CD4-positive, alpha-beta T cell treated with Interleukin-17A for 4 hours (primary cell): ENCODE measurements around the gene EYS.

Experiments used
- DNase-seq: peaks from one replicate; pipeline ENCODE4 v3.0.0-alpha.2; 2020; ENCODE audit warnings: mixed read lengths

Gene EYS

DNA sequence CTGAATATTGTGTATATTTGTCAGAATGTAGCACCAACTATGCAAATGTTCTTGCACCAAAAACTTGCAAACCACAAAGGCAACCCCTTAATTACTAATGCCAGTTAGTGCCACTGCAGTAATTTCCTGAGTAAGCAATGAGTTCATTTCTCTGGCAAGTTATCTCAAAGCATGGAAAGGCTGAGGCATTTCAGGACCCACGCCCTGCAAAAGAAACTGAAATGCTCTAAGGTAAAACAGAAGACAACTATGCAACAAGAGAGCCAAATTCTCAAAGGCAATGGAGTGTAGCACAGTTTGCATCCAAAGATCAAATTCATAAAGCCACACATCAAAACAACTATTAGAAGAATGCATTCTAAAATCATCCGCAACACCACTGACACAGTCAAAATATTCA, 994.4 kb downstream of the EYS start:
- no peak for DNase-seq

DNA sequence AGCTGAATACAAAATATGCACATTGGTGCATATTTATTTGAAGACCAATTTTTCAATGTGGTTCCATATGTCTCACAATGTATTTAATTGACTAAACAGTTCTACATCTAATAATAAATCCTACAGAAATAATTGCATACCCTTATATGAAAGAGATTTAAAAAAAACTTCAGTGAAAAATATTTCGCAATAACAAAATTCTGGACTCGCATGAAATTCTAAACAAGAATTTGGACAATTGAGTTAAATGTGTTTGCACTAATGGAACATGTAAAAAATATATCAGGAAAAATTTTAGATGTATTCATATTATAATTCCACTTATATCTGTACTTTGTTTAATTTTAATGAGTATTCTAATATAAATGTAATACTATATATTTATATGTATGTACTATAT, 1003.1 kb downstream of the EYS start:
- no peak for DNase-seq

DNA sequence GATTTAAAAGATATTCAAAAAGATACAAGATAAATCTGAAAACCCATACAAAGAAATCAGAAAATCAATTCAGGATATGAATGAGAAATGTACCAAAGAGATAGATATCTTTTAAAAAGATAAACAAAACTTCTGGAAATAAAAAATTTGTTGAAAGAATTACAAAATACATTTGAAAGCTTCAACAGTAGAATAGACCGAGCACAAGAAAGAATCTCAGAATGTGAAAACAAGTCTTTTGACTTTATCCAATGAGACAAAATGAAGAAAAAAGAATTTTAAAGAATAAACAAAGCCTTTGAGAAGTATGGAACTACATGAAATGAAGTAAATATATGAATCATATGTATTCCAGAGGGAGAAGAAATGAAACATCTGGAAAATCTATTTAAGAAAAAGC, 1011.0 kb downstream of the EYS start:
- no peak for DNase-seq

DNA sequence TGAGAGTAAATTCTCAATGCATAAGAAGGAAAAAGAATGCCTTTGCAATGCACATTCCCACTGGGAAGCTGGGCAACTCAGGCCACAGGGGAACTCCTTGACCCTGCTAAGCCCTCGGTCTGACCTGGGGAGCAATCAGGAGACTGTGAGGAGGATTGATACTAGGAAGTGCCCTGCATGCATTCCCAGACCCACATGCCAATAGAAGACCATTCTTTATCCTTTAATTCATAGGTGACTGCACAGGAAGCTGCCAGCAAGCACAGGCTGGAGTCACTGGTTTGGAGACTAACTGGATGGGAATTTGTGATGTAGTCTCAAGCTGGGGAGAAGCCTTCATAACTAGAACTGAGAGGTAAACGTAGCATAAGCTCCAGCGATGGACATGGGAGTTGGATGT, 1012.7 kb downstream of the EYS start:
- no peak for DNase-seq

DNA sequence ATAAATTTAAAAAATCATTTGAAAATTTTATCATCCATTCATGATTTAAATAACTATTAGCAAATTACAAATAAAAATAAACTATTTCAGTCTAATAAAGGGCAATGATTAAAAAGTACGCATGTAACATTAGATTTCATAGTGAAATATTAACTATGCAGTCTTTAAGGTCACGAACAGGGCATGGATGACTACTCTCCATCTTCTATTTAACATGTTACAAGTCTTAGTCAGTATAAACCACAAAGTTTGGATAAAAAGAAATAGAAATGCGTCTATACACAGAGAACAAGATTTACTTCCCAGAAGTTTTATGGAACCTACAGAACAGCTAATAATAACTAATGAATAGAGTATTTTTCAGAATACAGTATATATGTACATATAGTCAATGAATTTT, 1016.0 kb downstream of the EYS start:
- DNase-seq = no peak

DNA sequence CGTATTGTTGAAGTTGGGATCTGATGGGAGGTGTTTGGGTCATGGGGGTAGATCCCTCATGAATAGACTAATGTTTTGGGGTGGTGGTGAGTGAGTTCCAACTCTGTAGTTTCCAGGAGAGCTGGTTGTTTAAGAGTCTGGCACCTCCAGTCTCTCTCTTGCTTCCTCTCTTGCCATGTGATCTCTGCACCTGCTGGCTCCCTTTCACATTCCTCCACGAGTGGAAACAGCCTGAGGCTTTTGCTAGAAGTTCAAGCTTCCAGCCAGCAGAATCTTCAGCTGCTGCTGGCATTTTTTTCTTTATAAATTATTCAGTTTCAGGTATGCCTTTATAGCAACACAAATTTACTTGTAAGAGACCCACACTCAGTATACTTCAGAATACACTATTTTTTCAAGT, 1021.6 kb downstream of the EYS start:
- no peak for DNase-seq

DNA sequence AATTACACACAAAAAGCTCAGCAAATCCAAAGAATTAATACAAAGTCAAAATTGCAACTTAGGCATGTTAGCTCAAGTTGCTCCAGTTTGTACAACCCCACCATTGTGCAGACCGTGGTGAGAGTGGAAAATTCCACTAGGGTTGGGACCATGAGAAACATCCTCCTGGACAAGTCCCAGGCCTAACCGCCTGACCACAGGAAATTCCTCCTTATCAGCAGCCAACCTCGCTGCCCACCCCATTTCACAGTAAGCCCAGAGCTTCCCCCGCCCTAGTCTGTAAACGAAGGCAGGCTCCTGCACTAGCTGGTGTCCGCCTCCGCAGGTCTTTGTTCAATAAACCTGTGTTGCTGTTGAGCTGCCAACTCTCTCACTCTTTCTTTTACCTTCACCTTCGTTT, 1023.3 kb downstream of the EYS start:
- DNase-seq = no peak

DNA sequence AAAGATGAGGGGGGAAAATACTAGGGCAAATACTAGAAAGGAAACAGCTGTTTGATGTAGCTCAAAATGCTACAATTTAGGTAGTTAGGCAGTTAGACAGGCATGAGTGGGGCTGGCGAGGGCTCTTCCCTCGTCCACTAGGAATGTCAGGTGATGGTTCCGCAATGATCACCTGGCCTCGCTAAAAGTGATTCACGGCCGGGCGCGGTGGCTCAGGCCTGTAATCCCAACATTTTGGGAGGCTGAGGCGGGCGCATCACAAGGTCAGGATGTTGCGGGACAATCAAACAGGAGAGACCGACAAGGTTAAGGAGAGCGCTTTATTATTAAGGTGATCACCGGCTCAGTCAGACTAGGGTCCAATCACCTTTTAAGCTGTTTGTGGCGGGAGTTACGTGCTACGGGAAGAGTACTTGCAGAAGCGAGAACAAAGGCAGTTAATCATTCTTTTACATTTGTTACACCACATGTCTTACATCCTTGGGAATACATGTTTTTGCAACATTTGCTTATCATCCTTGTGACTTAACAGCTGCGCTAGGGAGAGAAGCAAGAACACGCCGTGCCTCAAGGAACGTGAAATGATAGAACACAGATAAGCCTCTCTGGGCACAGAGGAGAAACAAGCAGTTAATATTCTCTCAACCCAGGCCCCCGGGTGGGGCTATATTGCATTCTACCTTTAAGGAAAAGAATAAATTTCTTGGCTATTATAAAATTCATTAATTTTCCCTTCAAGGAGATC, 1025.4 kb downstream of the EYS start:
- DNase-seq = no peak

DNA sequence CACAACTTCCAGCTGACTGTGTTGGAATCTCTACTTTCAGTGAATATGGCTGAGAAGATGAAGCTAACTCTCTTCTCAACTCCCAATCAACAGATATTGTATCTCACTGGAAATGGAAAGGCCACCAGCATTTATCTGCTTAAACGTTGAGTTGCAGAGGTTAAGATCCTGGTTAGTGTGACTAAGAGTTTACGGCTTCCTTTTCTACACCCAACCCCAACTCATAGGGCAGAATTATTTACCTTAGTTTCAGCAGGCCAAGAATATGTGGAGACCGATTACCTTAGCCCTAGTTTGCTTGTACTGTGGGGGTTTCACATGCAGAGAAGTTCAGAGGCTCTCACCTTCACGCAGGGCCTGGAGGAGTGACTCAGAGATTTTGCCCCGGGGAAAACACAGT, 1026.6 kb downstream of the EYS start:
- no peak for DNase-seq

DNA sequence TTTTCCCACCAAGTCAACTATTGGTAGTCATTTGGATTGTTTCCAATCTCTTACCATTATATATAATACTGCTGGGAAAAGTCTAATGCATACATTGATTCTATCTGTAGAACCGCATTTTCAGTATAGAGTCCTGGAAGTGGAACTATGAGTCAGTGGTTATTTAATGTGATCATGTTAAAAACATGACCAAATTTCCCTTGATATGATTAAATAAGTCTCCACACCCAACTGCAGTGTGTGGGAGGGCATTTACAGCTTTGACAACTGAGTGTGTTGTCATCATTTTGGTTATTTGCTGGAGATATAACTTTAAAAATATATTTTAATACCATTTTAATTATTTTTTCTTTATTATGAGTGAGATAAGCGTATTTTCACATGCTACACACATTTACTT, 1027.6 kb downstream of the EYS start:
- DNase-seq = no peak

DNA sequence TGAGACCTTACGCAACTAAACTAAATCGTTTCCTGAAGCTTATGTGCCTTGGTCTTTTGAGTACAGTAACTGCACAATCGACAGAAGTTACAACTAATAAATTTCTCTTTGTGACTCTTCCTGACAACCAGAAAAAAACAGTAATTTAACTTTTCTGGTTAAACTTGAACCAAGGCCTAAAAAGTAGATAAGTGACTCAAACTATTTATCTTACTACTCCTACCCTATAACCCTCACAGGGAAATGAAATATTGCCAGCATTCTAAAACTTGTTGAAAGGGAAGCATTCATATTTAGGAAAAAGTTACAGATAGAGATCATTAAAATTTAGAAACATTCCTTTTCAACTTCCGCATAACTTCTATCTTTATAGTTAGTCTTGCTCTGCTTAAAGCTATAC, 1034.4 kb downstream of the EYS start:
- DNase-seq = no peak

DNA sequence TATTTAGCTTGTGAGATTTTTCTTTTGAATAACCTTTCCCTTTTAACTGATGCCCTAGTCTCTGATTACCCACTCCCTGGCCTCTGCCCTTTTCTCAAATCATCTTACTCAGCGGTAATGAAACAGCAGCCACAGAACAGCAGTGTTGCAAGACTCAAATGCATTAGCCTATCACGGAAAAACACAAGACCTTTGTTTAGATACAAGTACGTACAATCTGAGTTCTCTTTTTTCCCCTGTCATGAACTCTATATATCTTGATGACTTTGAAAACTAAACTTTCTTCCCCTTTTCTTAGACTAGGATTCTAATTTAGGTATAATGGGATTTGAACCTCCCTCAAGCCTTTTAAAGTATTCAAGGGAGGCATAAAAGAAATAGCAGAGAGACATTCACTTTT, 1034.9 kb downstream of the EYS start:
- no peak for DNase-seq

DNA sequence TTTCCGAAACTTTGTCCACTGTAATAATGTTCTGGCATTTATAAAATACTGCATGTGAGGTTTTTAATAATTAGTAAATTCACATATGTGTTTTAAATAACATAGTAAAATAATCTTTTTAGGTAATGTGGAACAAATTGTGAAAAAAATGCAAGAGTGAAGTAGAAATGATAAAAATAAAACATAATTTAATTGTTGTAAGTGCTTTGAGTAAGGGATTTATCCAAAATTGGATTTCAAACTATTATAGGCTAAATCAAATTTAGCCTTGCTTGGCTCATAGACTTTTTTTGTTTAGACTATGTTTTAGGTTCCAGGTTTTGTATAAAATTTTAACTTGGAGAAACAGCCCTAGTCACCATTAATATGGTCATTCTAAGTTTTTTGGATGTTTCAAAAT, 1041.9 kb downstream of the EYS start:
- DNase-seq = no peak

DNA sequence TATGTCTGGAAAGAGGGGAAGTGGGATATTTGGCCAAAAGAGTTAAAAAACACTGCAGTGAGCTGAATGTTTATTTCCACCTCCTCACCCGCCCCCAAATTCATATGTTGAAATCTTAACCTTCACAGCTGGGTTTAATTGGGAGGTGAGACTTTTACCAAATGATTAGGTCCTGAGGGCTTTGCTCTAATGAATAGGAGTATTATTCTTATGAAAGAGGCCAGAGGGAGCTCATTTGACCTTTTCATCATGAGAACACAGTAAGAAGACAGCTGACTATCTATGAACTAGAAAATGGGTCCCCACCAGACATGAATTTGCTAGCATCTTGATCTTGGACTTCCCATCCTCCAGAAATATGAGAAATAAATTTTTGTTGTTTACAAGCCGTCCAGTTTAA, 1042.5 kb downstream of the EYS start:
- DNase-seq = no peak

DNA sequence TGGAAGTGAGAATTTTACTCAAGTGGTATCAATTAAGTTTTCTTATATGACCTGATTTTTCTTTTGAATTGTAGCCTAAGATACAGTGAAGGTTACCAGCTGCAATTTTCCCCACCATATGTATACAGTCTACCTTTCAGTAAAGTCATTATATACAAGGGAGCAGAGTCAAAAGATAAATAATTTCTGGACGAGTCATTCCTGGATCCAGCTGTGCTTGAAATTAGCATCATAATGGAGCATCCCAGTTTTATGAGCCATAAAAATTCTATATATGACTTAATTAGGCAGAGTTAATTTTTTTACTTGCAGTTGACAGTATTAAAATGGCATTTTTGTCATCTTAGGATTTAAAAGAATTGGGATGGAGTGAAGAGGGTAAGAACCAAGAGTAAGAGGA, 1063.0 kb downstream of the EYS start:
- no peak for DNase-seq

DNA sequence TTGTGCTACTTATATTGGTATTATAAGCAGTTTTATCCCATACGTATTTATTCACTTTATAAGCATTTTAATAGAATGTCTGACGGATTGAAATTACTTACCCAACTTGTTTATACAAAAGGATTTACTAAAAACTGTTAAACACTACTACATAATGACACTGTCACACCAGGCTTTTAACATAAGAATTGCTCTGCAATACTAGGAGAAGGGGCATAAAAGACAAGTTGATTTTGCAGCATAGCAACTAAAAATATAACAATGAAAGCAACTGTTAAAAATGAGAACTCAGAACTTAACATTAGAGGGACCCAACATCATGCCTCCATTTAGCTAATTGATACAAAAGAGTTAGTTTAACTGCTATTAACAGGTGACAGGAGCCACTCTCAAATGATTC, 1076.1 kb downstream of the EYS start:
- DNase-seq = no peak

DNA sequence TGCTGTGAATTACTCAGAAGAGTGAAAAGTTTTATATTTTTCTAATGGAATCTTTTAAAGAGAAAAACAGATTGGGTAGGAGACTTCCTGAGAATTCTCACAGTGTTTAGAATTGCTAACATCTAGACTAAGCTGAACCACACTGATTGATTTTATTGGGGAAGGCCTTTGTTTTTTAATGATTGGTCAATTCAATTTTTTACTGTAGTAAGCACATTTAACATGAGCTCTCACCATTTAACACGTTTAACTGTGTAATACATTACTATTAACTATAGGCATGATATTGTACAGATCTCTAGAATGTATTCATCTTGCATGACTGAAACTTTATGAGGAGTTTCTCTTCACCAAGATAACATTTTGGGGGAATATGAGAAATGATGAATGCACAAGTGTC, 1084.1 kb downstream of the EYS start:
- no peak for DNase-seq

DNA sequence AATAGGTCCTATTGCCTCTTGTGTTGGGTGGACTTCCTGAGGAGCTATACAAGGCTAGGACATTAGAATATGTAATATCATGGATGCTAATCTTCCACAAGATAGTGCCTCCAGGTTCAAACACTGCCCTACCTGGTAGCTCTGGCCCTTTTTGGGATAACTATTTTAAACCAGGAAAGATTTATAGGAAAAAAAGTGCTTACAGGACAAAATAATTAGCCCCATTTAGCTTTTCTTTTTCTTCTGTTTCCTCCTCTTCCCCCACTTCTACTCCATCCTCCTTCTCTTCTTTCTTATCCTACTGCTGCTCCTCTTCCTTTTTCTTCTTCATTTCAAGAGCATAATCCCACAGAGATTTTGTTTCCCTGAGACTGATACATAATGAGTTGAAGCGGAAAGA, 1104.0 kb downstream of the EYS start:
- no peak for DNase-seq

DNA sequence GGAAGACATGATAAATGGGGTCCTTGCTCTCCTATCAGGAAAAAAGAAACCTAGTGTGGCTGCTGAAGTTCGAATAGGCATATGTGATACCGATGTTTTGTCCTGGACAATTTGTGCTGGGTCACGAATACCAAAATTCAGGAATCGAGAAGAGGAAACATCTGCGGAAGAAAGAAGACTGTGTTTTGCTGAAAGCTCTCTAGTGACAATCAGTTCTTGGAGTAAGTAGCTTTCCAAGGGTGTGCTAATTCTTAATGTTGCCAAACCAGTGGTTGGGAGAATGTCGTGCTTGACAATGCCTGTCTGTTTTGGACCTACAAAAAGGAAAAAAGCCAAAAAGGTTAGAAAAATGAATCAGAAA, 1115.4 kb downstream of the EYS start:
- no peak for DNase-seq

DNA sequence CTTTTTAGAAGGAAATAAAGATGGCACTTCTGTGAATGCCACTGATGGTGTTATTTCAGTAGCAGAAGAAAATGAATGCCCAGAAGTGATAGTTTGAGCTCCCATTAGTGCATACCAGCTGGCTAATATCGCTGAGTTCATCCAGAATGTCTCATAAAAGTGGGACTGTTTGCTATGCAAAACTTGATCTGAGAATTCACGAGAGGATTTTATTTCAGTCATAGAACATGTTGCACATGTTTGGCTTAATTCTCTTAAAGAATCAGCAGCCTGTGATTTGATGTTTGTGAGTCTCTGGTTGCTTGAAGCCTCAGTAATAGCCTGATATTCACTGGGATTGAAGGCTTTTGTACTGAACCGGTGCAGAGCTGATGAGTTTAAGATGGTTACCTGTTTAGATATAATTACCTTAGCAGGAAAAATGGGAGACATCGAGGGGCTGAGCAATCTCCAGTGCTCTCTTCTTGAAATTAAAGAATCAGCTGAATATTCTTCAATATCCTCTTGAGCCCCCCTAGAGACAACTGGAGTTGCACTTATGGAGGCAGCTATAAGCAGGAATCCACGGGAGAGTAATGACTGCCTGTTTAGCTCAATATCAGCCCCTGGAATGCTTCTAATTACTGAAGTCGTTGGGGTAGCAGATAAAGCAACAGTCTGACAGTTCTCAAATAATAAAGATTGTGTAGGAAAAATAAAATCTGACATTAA, 1115.9 kb downstream of the EYS start:
- DNase-seq = no peak

DNA sequence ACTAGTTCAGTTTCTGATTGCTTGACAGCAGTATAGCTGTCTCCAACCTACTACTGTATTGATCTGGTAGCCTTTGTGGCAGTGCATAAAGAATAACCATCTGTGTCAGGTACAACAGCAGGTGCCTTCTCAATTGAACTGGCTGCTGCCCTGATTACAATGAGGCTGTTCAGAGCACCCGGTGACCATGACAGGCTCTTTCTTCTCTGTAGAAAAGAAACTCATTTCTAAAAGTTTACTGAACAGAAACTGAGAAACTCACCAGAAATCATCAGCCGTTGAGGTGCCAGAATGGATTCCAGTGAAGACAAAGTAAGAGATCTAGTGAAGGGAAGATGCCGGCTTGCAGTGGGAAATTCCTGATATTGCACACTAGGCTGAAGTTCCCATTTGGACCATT, 1117.1 kb downstream of the EYS start:
- no peak for DNase-seq

DNA sequence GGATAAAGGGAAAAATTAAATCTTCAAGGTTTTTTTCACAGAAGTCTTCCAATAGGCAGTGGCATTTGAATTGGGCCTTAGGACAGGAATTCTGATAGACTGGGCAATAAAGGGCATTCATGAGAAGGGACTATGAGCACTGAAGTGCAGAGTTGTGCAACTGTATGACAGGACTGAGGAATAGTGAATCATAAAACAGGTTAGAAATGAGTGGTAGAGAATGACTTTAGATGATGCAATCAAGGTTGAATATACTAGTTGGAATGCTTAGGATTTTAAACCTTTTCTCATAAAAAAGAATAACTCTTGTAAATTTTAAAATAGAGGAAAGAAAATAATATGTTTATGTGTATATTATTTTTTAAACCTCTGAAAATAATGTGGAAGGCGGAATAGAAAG, 1126.7 kb downstream of the EYS start:
- no peak for DNase-seq

DNA sequence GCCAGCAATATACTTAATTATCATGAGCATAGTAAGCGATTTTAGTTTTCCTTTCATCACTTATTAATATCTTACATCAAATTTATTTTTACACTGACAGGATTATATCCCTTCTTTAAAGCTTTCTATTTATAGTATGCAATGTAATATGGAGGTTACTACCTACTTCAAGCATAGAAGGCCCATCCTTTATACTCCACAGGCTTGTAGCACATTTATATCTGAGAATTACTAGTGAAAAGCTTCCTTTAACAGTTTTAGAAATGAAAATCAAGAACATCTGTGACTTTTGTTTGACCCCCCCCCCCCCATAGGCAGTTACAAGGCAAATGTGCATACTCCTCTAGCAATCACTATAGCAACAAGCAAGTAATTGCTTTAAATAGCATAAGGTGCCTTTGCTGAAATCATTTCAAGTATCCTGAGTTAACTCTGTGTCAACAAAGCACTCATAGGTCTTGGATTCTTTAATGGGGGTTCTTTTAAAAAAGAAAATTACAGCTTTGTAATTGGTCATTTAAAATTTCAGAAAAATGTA, 1153.7 kb downstream of the EYS start:
- no peak for DNase-seq

DNA sequence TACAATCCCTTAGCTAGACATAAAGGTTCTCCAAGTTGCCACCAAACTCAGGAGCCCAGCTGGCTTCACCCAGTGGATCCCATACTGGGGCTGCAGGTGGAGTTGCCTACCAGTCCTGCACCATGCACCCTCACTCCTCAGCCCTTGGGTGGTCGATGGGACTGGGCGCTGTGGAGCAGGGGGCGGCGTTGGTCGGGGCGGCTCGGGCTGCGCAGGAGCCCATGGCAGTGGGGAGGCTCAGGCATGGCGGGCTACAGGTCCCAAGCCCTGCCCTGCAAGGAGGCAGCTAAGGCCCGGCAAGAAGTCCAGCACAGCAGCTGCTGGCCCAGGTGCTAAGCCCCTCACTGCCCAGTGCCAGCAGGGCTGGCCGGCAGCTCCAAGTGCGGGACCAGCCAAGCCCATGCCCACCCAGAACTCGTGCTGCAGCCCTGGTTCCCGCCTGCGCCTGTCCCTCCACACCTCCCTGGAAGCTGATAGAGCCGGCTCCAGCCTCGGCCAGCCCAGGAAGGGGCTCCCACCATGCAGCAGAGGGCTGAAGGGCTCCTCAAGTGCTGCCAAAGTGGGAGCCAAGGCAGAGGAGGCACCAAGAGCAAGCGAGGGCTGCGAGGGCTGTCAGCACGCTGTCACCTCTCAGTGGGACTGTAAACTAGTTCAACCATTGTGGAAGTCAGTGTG, 1159.3 kb downstream of the EYS start:
- no peak for DNase-seq
